Measurements from ENCODE around the gene CASP14.

DNA sequence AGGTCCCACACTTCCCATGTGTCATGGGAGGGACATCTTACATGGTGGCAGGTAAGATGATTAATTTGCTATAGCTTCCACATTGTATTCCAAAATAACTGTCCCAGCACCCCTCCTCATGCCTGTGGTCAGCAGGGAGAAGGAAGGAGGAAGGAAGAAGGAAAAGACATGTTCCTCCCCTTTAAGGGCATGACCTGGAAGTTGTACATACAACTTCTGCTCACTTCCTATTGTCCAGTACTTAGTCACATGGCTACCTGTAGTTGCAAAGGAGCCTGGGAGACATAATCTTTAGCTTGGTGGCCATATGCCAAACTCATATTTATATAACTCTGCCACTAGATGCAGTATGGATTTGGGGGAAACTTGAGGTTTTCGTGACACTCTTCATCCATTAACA is 17.6 kb upstream of the CASP14 start:
- TF ChIP-seq CTCF (IDR thresholded peaks at IDR 0.05) (no peak), POLR2A (IDR thresholded peaks at IDR 0.05) (no peak)

Data from right lobe of liver (tissue), 4 donors.